Right lobe of liver (tissue), 6 donors: Measurements from ENCODE around the gene IGFALS. TPM values are rescaled to one million over a fixed set of nuclear protein-coding genes. Genes with fewer than 3 reads are reported as not detected.

Experiments
- ATAC-seq, 4 donors: fragments of 200-7000 bp; cut with Tn5 transposase; one replicate each; pipeline ENCODE4 v1.9.1; 2020; ENCODE audit warnings: mild to moderate bottlenecking in 4 of 4, moderate library complexity in 4 of 4
- DNase-seq, 3 donors: peaks; one replicate each; pipeline ENCODE4 v3.0.0-alpha.2; 2020
- H3K27ac ChIP-seq, 3 donors: fragments of 200-600 bp; one replicate each; pipeline ENCODE4 v1.8.0; 2022
- H3K27me3 ChIP-seq, 2 donors: fragments of 200-600 bp; one replicate each; pipeline ENCODE4 v1.8.0; 2022
- H3K36me3 ChIP-seq, 4 donors: fragments of 200-600 bp; sonication (generic) in 1 of 4; one replicate each; pipeline versions ENCODE4 v1.5.1 to v1.8.0; 2017 to 2022; ENCODE audit warnings: control low read depth in 1 of 4
- H3K4me1 ChIP-seq, 4 donors: fragments of 200-600 bp; sonication (generic) in 1 of 4; one replicate each; pipeline versions ENCODE4 v1.5.1 to v1.8.0; 2017 to 2022; ENCODE audit warnings: control low read depth in 1 of 4
- H3K4me3 ChIP-seq, 3 donors: fragments of 200-600 bp; one replicate each; pipeline ENCODE4 v1.8.0; 2022
- H3K9me3 ChIP-seq, 4 donors: fragments of 200-600 bp; sonication (generic) in 1 of 4; one replicate each; pipeline versions ENCODE4 v1.5.1 to v1.8.0; 2017 to 2022; ENCODE audit warnings: control low read depth in 1 of 4
- CTCF ChIP-seq, 4 donors: fragments of 200-600 bp in 3 of 4; fragments of 450-650 bp in 1 of 4; IDR thresholded peaks; one replicate each; pipeline versions ENCODE4 v1.5.1 to v1.8.0; 2016 to 2022; ENCODE audit warnings: antibody characterized with exemption in 4 of 4, mild to moderate bottlenecking in 2 of 4
- POLR2A ChIP-seq: fragments of 450-650 bp; IDR thresholded peaks from one replicate; pipeline ENCODE4 v1.6.1; 2017; ENCODE audit warnings: antibody characterized with exemption, mild to moderate bottlenecking
- WGBS: methylation state at CpG from one replicate; pipeline ENCODE4 v1.1.6; 2018; ENCODE audit warnings: low coverage, low lambda C conversion rate; ENCODE audit not compliant: insufficient coverage; ENCODE audit errors: missing lambda C conversion rate; 5-methylcytosine and 5-hydroxymethylcytosine counted together
- intact Hi-C, 2 donors: fragments of 100-400 bp; cut with DNase I; formaldehyde crosslinking; loops; one replicate each; pipeline versions ENCODE4 v1.11.2 to v1.14.1; 2022
- total RNA-seq, 6 experiments: library from RNA; depleted of rRNA in 2 of 6; stranded (reverse); fragments of >200 nt in 2 of 6; fragmentation: NEBNext Ultra II Directional in 3 of 6; extraction: Animal tissue kit (Norgen Biotek cat#: 25700) in 3 of 6; gene quantifications; one replicate each; pipeline versions ENCODE4 v1.1.0 to v1.2.4, GENCODE V29; 2016 to 2023
- donor health status: DM: no; HTN: yes; CAD: no.
- donor health status: DM: no; HTN: no; CAD: no.
- donor health status: DM: no; HTN: no; CAD: no.
- donor health status: DM: no; HTN: yes; CAD: no.
- donor health status: DM: no; HTN: yes; CAD: no.

The IGFALS gene
- total RNA-seq, 6 experiments from 2014 or later: 38.7 to 124 (median 85.3) TPM

DNA sequence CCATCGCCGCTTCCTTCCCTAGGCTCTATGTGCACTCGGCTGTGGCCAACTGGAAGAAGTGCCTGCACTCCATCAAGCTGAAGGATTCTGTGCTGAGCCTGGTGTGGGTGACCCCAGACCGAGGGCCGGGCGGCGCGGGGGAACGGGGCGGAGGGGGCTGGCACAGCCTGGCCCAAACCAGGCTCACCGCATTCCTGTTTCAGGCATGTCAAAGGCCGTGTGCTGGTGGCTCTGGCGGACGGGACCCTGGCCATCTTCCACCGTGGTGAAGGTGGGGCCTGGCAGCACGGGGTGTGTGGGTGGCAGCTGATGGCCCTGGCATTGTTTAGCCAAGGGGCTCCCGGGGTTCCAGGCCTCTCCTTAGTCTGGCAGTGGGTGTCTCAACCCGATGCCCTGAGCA, 26.8 kb downstream of the IGFALS start:
- DNase-seq (no peak), ATAC-seq (no peak)
- H3K36me3 ChIP-seq: peaks cover 0 to 40% (median 2%) of the 10 kb centered on the region in 4 donors
- no peaks in the 10 kb centered on the region for H3K27me3 ChIP-seq
- peaks cover 0 to 11% (median 0%) of the 10 kb centered on the region in 4 donors for H3K4me1 ChIP-seq
- no CpG with 5 or more reads among the region's 18 CpGs for WGBS
- no peak for TF ChIP-seq CTCF (IDR thresholded peaks at IDR 0.05)
- TF ChIP-seq POLR2A: no peak
- H3K4me3 ChIP-seq: no peak overlapping the region
- no peak overlapping the region for H3K27ac ChIP-seq
- H3K9me3 ChIP-seq: no peaks in the 10 kb centered on the region
- intact Hi-C loops: no loop called here

GRCh38 chr16:1766231-1766630, 27.3 kb downstream of the IGFALS start:
- intact Hi-C loops: no loop called here
- H3K27me3 ChIP-seq: no peaks in the 10 kb centered on the region
- no peak for TF ChIP-seq POLR2A
- no peak for TF ChIP-seq CTCF (IDR thresholded peaks at IDR 0.05)

DNA sequence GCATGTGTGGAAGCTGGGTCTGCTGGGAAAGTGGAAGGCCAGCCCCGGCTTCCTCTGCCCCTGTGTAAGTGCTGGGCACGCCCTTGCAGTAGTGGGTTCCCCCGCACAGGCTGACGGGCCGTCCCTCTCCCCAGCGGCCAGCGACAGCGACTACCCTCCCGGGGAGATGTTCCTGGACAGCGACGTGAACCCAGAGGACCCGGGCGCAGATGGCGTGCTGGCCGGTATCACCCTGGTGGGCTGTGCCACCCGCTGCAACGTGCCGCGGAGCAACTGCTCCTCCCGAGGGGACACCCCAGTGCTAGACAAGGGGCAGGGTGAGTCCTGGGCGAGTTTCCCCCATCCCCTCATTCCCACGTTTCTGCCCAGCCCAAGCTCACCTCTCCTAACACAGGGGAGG, 27.7 kb downstream of the IGFALS start:
- TF ChIP-seq CTCF (IDR thresholded peaks at IDR 0.05) (no peak), POLR2A (no peak)
- 80% methylated on average over 2 of the region's 22 CpGs for WGBS
- Histone ChIP-seq H3K36me3 (peaks cover 0 to 40% (median 3%) of the 10 kb centered on the region in 4 donors), H3K27me3 (no peaks in the 10 kb centered on the region), H3K4me1 (peaks cover 0 to 10% (median 0%) of the 10 kb centered on the region in 4 donors), H3K9me3 (no peaks in the 10 kb centered on the region), H3K4me3 (no peak overlapping the region), H3K27ac (no peak overlapping the region)
- intact Hi-C loops: no loop called here
- no peak for DNase-seq
- no peak for ATAC-seq

More at GRCh38 chr16:1766231-1766630, 27.3 kb downstream of the IGFALS start:
- peaks cover 0 to 40% (median 2%) of the 10 kb centered on the region in 4 donors for H3K36me3 ChIP-seq
- H3K4me1 ChIP-seq: peaks cover 0 to 11% (median 0%) of the 10 kb centered on the region in 4 donors
- H3K27ac ChIP-seq: no peak overlapping the region
- H3K4me3 ChIP-seq: no peak overlapping the region
- 90% methylated on average over 3 of the region's 19 CpGs for WGBS
- no peak for DNase-seq
- ATAC-seq: no peak
- no peaks in the 10 kb centered on the region for H3K9me3 ChIP-seq

DNA sequence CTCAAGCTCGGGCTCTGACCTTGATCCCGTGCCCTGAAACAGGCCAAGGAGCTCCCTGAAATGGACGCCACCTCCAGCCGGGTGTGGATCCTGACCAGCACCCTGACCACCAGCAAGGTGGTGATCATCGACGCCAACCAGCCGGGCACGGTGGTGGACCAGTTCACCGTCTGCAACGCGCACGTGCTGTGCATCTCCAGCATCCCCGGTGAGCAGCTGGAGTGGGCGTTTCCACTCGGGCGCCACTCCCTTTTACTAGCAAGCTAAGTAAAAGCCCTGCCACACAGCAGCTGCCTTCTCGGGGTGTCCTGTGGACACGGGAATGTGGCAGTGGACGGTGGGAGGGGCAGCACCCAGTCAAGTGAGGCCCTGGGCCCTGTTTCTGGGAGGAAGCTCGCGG, 28.5 kb downstream of the IGFALS start:
- no peaks in the 10 kb centered on the region for H3K27me3 ChIP-seq
- no peak for ATAC-seq
- peaks cover 0 to 46% (median 6%) of the 10 kb centered on the region in 4 donors for H3K36me3 ChIP-seq
- WGBS: no CpG with 5 or more reads among the region's 21 CpGs
- H3K4me3 ChIP-seq: no peak overlapping the region
- peaks cover 0 to 1% (median 0%) of the 10 kb centered on the region in 4 donors for H3K4me1 ChIP-seq
- DNase-seq: no peak
- intact Hi-C loops: no loop called here
- H3K9me3 ChIP-seq: no peaks in the 10 kb centered on the region
- TF ChIP-seq CTCF (IDR thresholded peaks at IDR 0.05) (no peak), POLR2A (no peak)
- H3K27ac ChIP-seq: no peak overlapping the region
